H1 (cell line): ENCODE results near the gene NAIF1. TPM values are rescaled to one million over a fixed set of nuclear protein-coding genes. Genes with fewer than 3 reads are reported as not detected.
"Not testable (repeated sequence)": the region's sequence is repeated elsewhere in the genome, so short reads cannot be mapped to it uniquely, and the experiment has no call there.

Source experiments
- CTCF ChIA-PET: fragments of 300-600 bp; sonication (Branson Sonifier 250); formaldehyde crosslinking; loops from one replicate; lab custom pipeline; 2021; ENCODE audit not compliant: partially characterized antibody; lab: Charles Lee
- POLR2A ChIA-PET: fragments of 300-600 bp; sonication (Branson Sonifier 250); formaldehyde crosslinking; loops from one replicate; lab custom pipeline; 2021; ENCODE audit warnings: inconsistent platforms; ENCODE audit not compliant: partially characterized antibody; lab: Charles Lee
- DNase-seq, 2 experiments: peaks; one replicate each; pipeline versions ENCODE4 v3.0.0 to v3.0.0-alpha.2; 2010 to 2022; ENCODE audit warnings: low spot score in 2 of 2, low read depth in 1 of 2, mixed read lengths in 1 of 2
- FAIRE-seq: peaks from 2 replicates; lab custom pipeline; 2011; peaks lifted over from hg19 to GRCh38; lab: Jason Lieb, UNC
- H2AFZ ChIP-seq: 2 replicates; pipeline ENCODE4 v1.8.1; 2012; ENCODE audit warnings: low read length, inconsistent platforms
- H2AK5ac ChIP-seq: 2 replicates; pipeline ENCODE4 v1.6.1; 2013; ENCODE audit warnings: low read depth, low read length
- H2BK120ac ChIP-seq: replicated peaks from 2 replicates; pipeline ENCODE3; 2013; ENCODE audit warnings: low read depth, low read length, inconsistent platforms
- H2BK12ac ChIP-seq: 2 replicates; pipeline ENCODE4 v1.6.1; 2013; ENCODE audit warnings: low read depth, low read length
- H2BK15ac ChIP-seq: 2 replicates; pipeline ENCODE4 v1.6.1; 2013; ENCODE audit warnings: low read length
- H2BK20ac ChIP-seq: 2 replicates; pipeline ENCODE4 v1.6.1; 2013; ENCODE audit warnings: low read length
- H2BK5ac ChIP-seq: 2 replicates; pipeline ENCODE4 v1.6.1; 2013; ENCODE audit warnings: low read depth, low read length
- H3K14ac ChIP-seq: 2 replicates; pipeline ENCODE4 v1.6.1; 2013; ENCODE audit warnings: inconsistent platforms; ENCODE audit not compliant: insufficient read length
- H3K18ac ChIP-seq: 2 replicates; pipeline ENCODE4 v1.6.1; 2013; ENCODE audit warnings: low read length; ENCODE audit errors: extremely low read depth
- H3K23ac ChIP-seq: 2 replicates; pipeline ENCODE4 v1.6.1; 2013; ENCODE audit warnings: inconsistent platforms; ENCODE audit not compliant: insufficient read length
- H3K23me2 ChIP-seq: 2 replicates; pipeline ENCODE4 v1.6.1; 2013; ENCODE audit warnings: low read depth, low read length
- H3K27ac ChIP-seq: 2 replicates; pipeline ENCODE4 v1.6.1; 2011; ENCODE audit warnings: low read depth, low read length, inconsistent platforms
- H3K27me3 ChIP-seq, 4 experiments: replicated peaks in 1 of 4; 1 replicate in 1 of 4; 2 replicates in 3 of 4; pipeline versions ENCODE4 v1.6.1 to v1.8.1; 2011 to 2013; ENCODE audit warnings: low read length in 3 of 4, mild to moderate bottlenecking in 3 of 4, inconsistent platforms in 2 of 4, mixed read lengths in 2 of 4, moderate library complexity in 1 of 4; ENCODE audit not compliant: control insufficient read depth in 3 of 4, insufficient read depth in 3 of 4; ENCODE audit errors: extremely low read depth in 1 of 4
- H3K36me3 ChIP-seq, 4 experiments: 2 replicates each; pipeline versions ENCODE4 v1.6.1 to v1.8.1; 2011 to 2013; ENCODE audit warnings: mild to moderate bottlenecking in 4 of 4, low read length in 3 of 4, moderate library complexity in 2 of 4, control low read depth in 1 of 4, inconsistent platforms in 1 of 4; ENCODE audit not compliant: insufficient read depth in 4 of 4, control insufficient read depth in 2 of 4
- H3K4ac ChIP-seq: replicated peaks from 2 replicates; pipeline ENCODE3; 2013; ENCODE audit warnings: low read length, low read depth, mixed read lengths, inconsistent platforms; ENCODE audit not compliant: insufficient read length
- H3K4me1 ChIP-seq, 4 experiments: replicated peaks in 1 of 4; 1 replicate in 1 of 4; 2 replicates in 3 of 4; pipeline versions ENCODE4 v1.6.1 to v1.8.1; 2011 to 2013; ENCODE audit warnings: low read length in 3 of 4, inconsistent platforms in 2 of 4, mixed read lengths in 1 of 4; ENCODE audit not compliant: insufficient read depth in 4 of 4, control insufficient read depth in 3 of 4
- H3K4me2 ChIP-seq, 2 experiments: 2 replicates each; pipeline versions ENCODE4 v1.6.1 to v1.8.1; 2011 to 2013; ENCODE audit warnings: low read depth in 2 of 2, low read length in 2 of 2, control low read depth in 1 of 2, inconsistent platforms in 1 of 2, mild to moderate bottlenecking in 1 of 2; ENCODE audit not compliant: insufficient read depth in 1 of 2
- H3K4me3 ChIP-seq, 4 experiments: fragments of 200-600, 300-600 bp in 1 of 4; sonication (generic), shearing (Covaris generic), sonication (Bioruptor Twin) in 1 of 4; 2 replicates each; pipeline versions ENCODE4 v1.5.1 to v1.8.1; 2011 to 2016; ENCODE audit warnings: low read length in 4 of 4, low read depth in 3 of 4, control low read depth in 2 of 4, inconsistent platforms in 2 of 4, mild to moderate bottlenecking in 2 of 4, mixed read lengths in 1 of 4, moderate library complexity in 1 of 4; ENCODE audit not compliant: insufficient read depth in 2 of 4; ENCODE audit errors: extremely low read depth in 1 of 4
- H3K56ac ChIP-seq: replicated peaks from 2 replicates; pipeline ENCODE3; 2013; ENCODE audit warnings: low read depth, mild to moderate bottlenecking, mixed read lengths, low read length, inconsistent platforms; ENCODE audit not compliant: insufficient read length
- H3K79me1 ChIP-seq: 2 replicates; pipeline ENCODE4 v1.6.1; 2013; ENCODE audit warnings: low read depth, low read length, control low read depth
- H3K79me2 ChIP-seq, 2 experiments: 2 replicates each; pipeline versions ENCODE4 v1.6.1 to v1.8.1; 2012 to 2013; ENCODE audit warnings: low read length in 2 of 2, mild to moderate bottlenecking in 2 of 2, inconsistent platforms in 1 of 2; ENCODE audit not compliant: insufficient read depth in 2 of 2, control insufficient read depth in 1 of 2
- H3K9ac ChIP-seq, 4 experiments: replicated peaks in 1 of 4; 1 replicate in 1 of 4; 2 replicates in 3 of 4; pipeline versions ENCODE4 v1.6.1 to v1.8.1; 2011 to 2013; ENCODE audit warnings: low read depth in 3 of 4, low read length in 3 of 4, control low read depth in 2 of 4, mild to moderate bottlenecking in 2 of 4, moderate library complexity in 2 of 4, inconsistent platforms in 1 of 4; ENCODE audit errors: extremely low read depth in 1 of 4
- H3K9me3 ChIP-seq, 2 experiments: 2 replicates each; pipeline versions ENCODE4 v1.6.1 to v1.8.1; 2012 to 2013; ENCODE audit warnings: mild to moderate bottlenecking in 2 of 2, moderate library complexity in 2 of 2, control low read depth in 1 of 2, inconsistent platforms in 1 of 2, low read depth in 1 of 2, low read length in 1 of 2, mixed read lengths in 1 of 2; ENCODE audit not compliant: insufficient read depth in 2 of 2
- H4K20me1 ChIP-seq, 2 experiments: replicated peaks in 1 of 2; 2 replicates each; pipeline versions ENCODE3 to v1.8.1; 2011 to 2013; ENCODE audit warnings: inconsistent platforms in 2 of 2, low read length in 2 of 2, mild to moderate bottlenecking in 1 of 2; ENCODE audit not compliant: insufficient read depth in 2 of 2, control insufficient read depth in 1 of 2
- H4K5ac ChIP-seq: 2 replicates; pipeline ENCODE4 v1.6.1; 2013; ENCODE audit warnings: low read length, low read depth, mixed read lengths, inconsistent platforms; ENCODE audit not compliant: insufficient read length
- H4K8ac ChIP-seq: 2 replicates; pipeline ENCODE4 v1.8.0; 2013; ENCODE audit warnings: mild to moderate bottlenecking, moderate library complexity, low read length, inconsistent platforms; ENCODE audit not compliant: insufficient read depth; ENCODE audit errors: extremely low read depth
- H4K91ac ChIP-seq: replicated peaks from 2 replicates; pipeline ENCODE3; 2013; ENCODE audit warnings: low read length, mixed read lengths, inconsistent platforms; ENCODE audit not compliant: insufficient read length
- WGBS, 2 experiments: shearing (Covaris generic) in 1 of 2; methylation state at CpG; one replicate each; pipeline versions ENCODE4 v1.1.6 to v1.1.7; 2013 to 2015; ENCODE audit warnings: low lambda C conversion rate in 2 of 2, mixed read lengths in 2 of 2, inconsistent platforms in 1 of 2, low coverage in 1 of 2, missing lambda C conversion rate in 1 of 2; ENCODE audit not compliant: insufficient replicate concordance in 2 of 2, insufficient coverage in 1 of 2, insufficient read length in 1 of 2; ENCODE audit errors: extremely low coverage in 1 of 2, missing lambda C conversion rate in 1 of 2; 5-methylcytosine and 5-hydroxymethylcytosine counted together
- polyA plus RNA-seq, 7 experiments: library from polyadenylated mRNA; depleted of rRNA in 3 of 7; stranded (reverse) in 5 of 7; unstranded in 2 of 7; fragments of >200 nt in 5 of 7; fragments of 200-250 nt in 2 of 7; gene quantifications; 1 replicate in 5 of 7; 2 replicates in 1 of 7; 4 replicates in 1 of 7; pipeline versions ENCODE4 v1.2.1 to v1.2.3, GENCODE V29; 2011 to 2013; ENCODE audit warnings: missing spikeins in 2 of 7, mixed read lengths in 2 of 7
- total RNA-seq: library from RNA; stranded (reverse); fragmentation: NEBNext Ultra II Directional; extraction: Animal tissue kit (Norgen Biotek cat#: 25700); gene quantifications from 2 replicates; pipeline ENCODE4 v1.2.1, GENCODE V29; 2021

NAIF1 gene
- total and polyA plus RNA-seq, 2 of the 8 experiments (the other 6 are each of a cell fraction or from before 2014, with no cell fraction given) = 8.7 to 9.0 TPM

GRCh38 chr9:128040783-128041182, 26.3 kb downstream of the NAIF1 start:
- H4K8ac ChIP-seq, DNase-seq, H3K4me3 ChIP-seq, H3K9ac ChIP-seq, H3K79me2 ChIP-seq, H3K23ac ChIP-seq, POLR2A ChIA-PET, H3K14ac ChIP-seq, H2BK15ac ChIP-seq, H4K20me1 ChIP-seq, H3K4me1 ChIP-seq, H3K36me3 ChIP-seq, H2AFZ ChIP-seq, H2BK20ac ChIP-seq, H3K4ac ChIP-seq, H3K27ac ChIP-seq, H3K18ac ChIP-seq, H4K91ac ChIP-seq, H2AK5ac ChIP-seq, H2BK12ac ChIP-seq, FAIRE-seq, H3K79me1 ChIP-seq, H4K5ac ChIP-seq, H3K23me2 ChIP-seq, H2BK5ac ChIP-seq, H2BK120ac ChIP-seq, H3K4me2 ChIP-seq, H3K27me3 ChIP-seq, H3K9me3 ChIP-seq, H3K56ac ChIP-seq: not testable (repeated sequence)
- CTCF ChIA-PET = interaction anchor here (38.5 kb wide), 1 partner anchor 92 kb away, joined by 825 read pairs; the partner anchor contains the start of gene DPM2
- 80% methylated on average over 3 of the region's 3 CpGs; no CpG with 5 or more reads in 1 of the 2 experiments for WGBS, 2 experiments

GRCh38 chr9:128036522-128036921, 30.6 kb downstream of the NAIF1 start:
- not testable (repeated sequence) for H4K8ac ChIP-seq, FAIRE-seq, H3K4me2 ChIP-seq, H3K79me2 ChIP-seq, H2BK15ac ChIP-seq, H3K23ac ChIP-seq, H2BK5ac ChIP-seq, H3K23me2 ChIP-seq, H3K4ac ChIP-seq, H2BK12ac ChIP-seq, H4K5ac ChIP-seq, H2BK120ac ChIP-seq, DNase-seq, H2AK5ac ChIP-seq, H2AFZ ChIP-seq, H3K56ac ChIP-seq, H4K91ac ChIP-seq, H4K20me1 ChIP-seq, H3K4me3 ChIP-seq, H3K9ac ChIP-seq, H3K14ac ChIP-seq, H3K79me1 ChIP-seq, H3K4me1 ChIP-seq, H3K27me3 ChIP-seq, H3K36me3 ChIP-seq, H2BK20ac ChIP-seq, H3K18ac ChIP-seq, H3K27ac ChIP-seq, H3K9me3 ChIP-seq
- ChIA-PET CTCF (interaction anchor here (1.4 to 38.5 kb wide), 8 partner anchors 13 to 87 kb away, joined by 4 to 825 read pairs (median 33); partner anchors contain the start of genes DPM2, EEIG1, NAIF1 and SLC25A25), POLR2A (interaction anchor here (1.2 kb wide), 1 partner anchor 106 kb away, joined by 3 read pairs; the partner anchor contains the start of gene PIP5KL1)
- 82% methylated on average over 3 of the region's 3 CpGs; no CpG with 5 or more reads in 1 of the 2 experiments for WGBS, 2 experiments
